Mesodermal cell (in vitro differentiated cells): ENCODE measurements around the gene SOCS1. TPM values are rescaled to one million over a fixed set of nuclear protein-coding genes. Genes with fewer than 3 reads are reported as not detected.
"Not testable (repeated sequence)": the region's sequence is repeated elsewhere in the genome, so short reads cannot be mapped to it uniquely, and the experiment has no call there.

Experiments used
- H3K27ac ChIP-seq: 2 replicates; pipeline ENCODE4 v1.7.0; 2013; ENCODE audit warnings: mild to moderate bottlenecking, low read depth, low read length, moderate library complexity; ENCODE audit not compliant: severe bottlenecking
- H3K36me3 ChIP-seq: 2 replicates; pipeline ENCODE4 v1.7.1; 2013; ENCODE audit warnings: mild to moderate bottlenecking, low read length, moderate library complexity; ENCODE audit not compliant: control insufficient read depth, insufficient read depth
- H3K4me1 ChIP-seq: one replicate; pipeline ENCODE4 v1.7.1; 2013; ENCODE audit warnings: mild to moderate bottlenecking, low read length; ENCODE audit not compliant: insufficient read depth, control insufficient read depth, poor library complexity, severe bottlenecking
- H3K4me3 ChIP-seq: 2 replicates; pipeline ENCODE4 v1.7.0; 2013; ENCODE audit warnings: low read length, control low read depth, mild to moderate bottlenecking; ENCODE audit not compliant: insufficient read depth, poor library complexity, severe bottlenecking; ENCODE audit errors: extremely low read depth
- H3K9me3 ChIP-seq: 2 replicates; pipeline ENCODE4 v1.7.1; 2013; ENCODE audit warnings: mild to moderate bottlenecking, low read length, moderate library complexity; ENCODE audit not compliant: control insufficient read depth
- WGBS, 2 experiments: methylation state at CpG; one replicate each; pipeline ENCODE4 v1.1.5; 2013; ENCODE audit warnings: missing lambda C conversion rate in 2 of 2; ENCODE audit not compliant: insufficient coverage in 2 of 2; 5-methylcytosine and 5-hydroxymethylcytosine counted together
- polyA plus RNA-seq, 2 experiments: library from polyadenylated mRNA; stranded (reverse); fragments of 50-300 nt; gene quantifications; one replicate each; pipeline ENCODE4 v1.2.3, GENCODE V29; 2013

SOCS1 gene
- 10.3 TPM for polyA plus RNA-seq (2013, experiment 1 of 2)
- polyA plus RNA-seq (2013, experiment 2 of 2), result 7.1 TPM

GRCh38 chr16:11255737-11256660 lies at the start of gene SOCS1:
Gene SOCS1, minus strand, starts transcription at chr16:11256204. Its CDS starts 726 bp downstream, at chr16:11255478.
- H3K4me3 ChIP-seq, result peak within 1 kb of the TSS; percentile 70
- H3K36me3 ChIP-seq, result peaks cover 10% of the 10 kb centered on the region
- H3K27ac ChIP-seq, result peak within 1 kb of the TSS; percentile 81
- H3K4me1 ChIP-seq, result peaks cover 12% of the 10 kb centered on the region
- WGBS, 2 experiments, result 0% methylated on average over 65 to 77 of the region's 100 CpGs
- no peaks in the 10 kb centered on the region for H3K9me3 ChIP-seq

- no peaks in the 10 kb centered on the region for H3K4me1 ChIP-seq
- H3K4me3 ChIP-seq, result no peak overlapping the region
- no peaks in the 10 kb centered on the region for H3K36me3 ChIP-seq
- H3K27ac ChIP-seq, result no peak overlapping the region
- H3K9me3 ChIP-seq, result no peaks in the 10 kb centered on the region
- WGBS, 2 experiments, result 91 to 94% methylated on average over 17 to 18 of the region's 18 CpGs
Observed at GRCh38 chr16:11303405-11304138, 47.6 kb upstream of the SOCS1 start.

GRCh38 chr16:11302977-11303376 lies 47.0 kb upstream of the SOCS1 start:
- Histone ChIP-seq H3K4me1 (peaks cover under 1% of the 10 kb centered on the region), H3K27ac (no peak overlapping the region)

GRCh38 chr16:11301645-11302501 lies 45.9 kb upstream of the SOCS1 start:
- no peaks in the 10 kb centered on the region for H3K36me3 ChIP-seq
- no peak overlapping the region for H3K4me3 ChIP-seq
- no peaks in the 10 kb centered on the region for H3K9me3 ChIP-seq
- WGBS, 2 experiments, result 92 to 100% methylated on average over 1 to 2 of the region's 4 CpGs
- H3K27ac ChIP-seq, result no peak overlapping the region
- peaks cover 10% of the 10 kb centered on the region for H3K4me1 ChIP-seq

More at GRCh38 chr16:11302977-11303376, 47.0 kb upstream of the SOCS1 start:
- H3K4me3 ChIP-seq, result no peak overlapping the region
- H3K36me3 ChIP-seq, result no peaks in the 10 kb centered on the region
- WGBS, 2 experiments, result 93 to 100% methylated on average over 3 to 4 of the region's 4 CpGs
- no peaks in the 10 kb centered on the region for H3K9me3 ChIP-seq

GRCh38 chr16:11300560-11300892 lies 44.5 kb upstream of the SOCS1 start:
- Histone ChIP-seq H3K27ac (no peak overlapping the region), H3K36me3 (no peaks in the 10 kb centered on the region), H3K4me1 (peaks cover 16% of the 10 kb centered on the region), H3K9me3 (no peaks in the 10 kb centered on the region), H3K4me3 (no peak overlapping the region)
- WGBS, 2 experiments, result 88 to 93% methylated on average over 4 to 7 of the region's 7 CpGs

GRCh38 chr16:11299865-11300559 lies 44.0 kb upstream of the SOCS1 start:
- WGBS, 2 experiments, result 90 to 95% methylated on average over 3 to 5 of the region's 6 CpGs

GRCh38 chr16:11298950-11299547 lies 43.0 kb upstream of the SOCS1 start:
- not testable (repeated sequence) for H3K4me3 ChIP-seq, H3K36me3 ChIP-seq, H3K27ac ChIP-seq, H3K9me3 ChIP-seq
- peaks cover 16% of the 10 kb centered on the region for H3K4me1 ChIP-seq
- WGBS, 2 experiments, result 90 to 92% methylated on average over 7 to 11 of the region's 13 CpGs

More at GRCh38 chr16:11299865-11300559, 44.0 kb upstream of the SOCS1 start:
- Histone ChIP-seq H3K4me1 (peaks cover 16% of the 10 kb centered on the region), H3K36me3 (no peaks in the 10 kb centered on the region), H3K27ac (no peak overlapping the region), H3K4me3 (no peak overlapping the region), H3K9me3 (no peaks in the 10 kb centered on the region)

GRCh38 chr16:11298143-11298900 lies 42.3 kb upstream of the SOCS1 start:
- Histone ChIP-seq H3K27ac (no peak overlapping the region), H3K4me3 (no peak overlapping the region), H3K9me3 (no peaks in the 10 kb centered on the region), H3K36me3 (no peaks in the 10 kb centered on the region), H3K4me1 (peaks cover 16% of the 10 kb centered on the region)
- 100% methylated on average over 2 of the region's 5 CpGs; no CpG with 5 or more reads in 1 of the 2 experiments for WGBS, 2 experiments

GRCh38 chr16:11297492-11298142 lies 41.6 kb upstream of the SOCS1 start:
- Histone ChIP-seq H3K27ac (no peak overlapping the region), H3K36me3 (no peaks in the 10 kb centered on the region), H3K4me1 (peaks cover 16% of the 10 kb centered on the region), H3K9me3 (no peaks in the 10 kb centered on the region), H3K4me3 (no peak overlapping the region)
- 28 to 49% methylated on average over 9 to 12 of the region's 19 CpGs for WGBS, 2 experiments
